Placental pericyte (primary cell): Measurements from ENCODE around the gene MAN1A2. TPM values are rescaled to one million over a fixed set of nuclear protein-coding genes. Genes with fewer than 3 reads are reported as not detected.

Source experiments
- total RNA-seq: library from RNA; depleted of rRNA; stranded (reverse); fragments of >200 nt; gene quantifications from 2 replicates; pipeline ENCODE4 v1.2.3, GENCODE V29; 2012

MAN1A2 gene
- total RNA-seq: 63.9 and 78.3 TPM in 2 replicates

DNA sequence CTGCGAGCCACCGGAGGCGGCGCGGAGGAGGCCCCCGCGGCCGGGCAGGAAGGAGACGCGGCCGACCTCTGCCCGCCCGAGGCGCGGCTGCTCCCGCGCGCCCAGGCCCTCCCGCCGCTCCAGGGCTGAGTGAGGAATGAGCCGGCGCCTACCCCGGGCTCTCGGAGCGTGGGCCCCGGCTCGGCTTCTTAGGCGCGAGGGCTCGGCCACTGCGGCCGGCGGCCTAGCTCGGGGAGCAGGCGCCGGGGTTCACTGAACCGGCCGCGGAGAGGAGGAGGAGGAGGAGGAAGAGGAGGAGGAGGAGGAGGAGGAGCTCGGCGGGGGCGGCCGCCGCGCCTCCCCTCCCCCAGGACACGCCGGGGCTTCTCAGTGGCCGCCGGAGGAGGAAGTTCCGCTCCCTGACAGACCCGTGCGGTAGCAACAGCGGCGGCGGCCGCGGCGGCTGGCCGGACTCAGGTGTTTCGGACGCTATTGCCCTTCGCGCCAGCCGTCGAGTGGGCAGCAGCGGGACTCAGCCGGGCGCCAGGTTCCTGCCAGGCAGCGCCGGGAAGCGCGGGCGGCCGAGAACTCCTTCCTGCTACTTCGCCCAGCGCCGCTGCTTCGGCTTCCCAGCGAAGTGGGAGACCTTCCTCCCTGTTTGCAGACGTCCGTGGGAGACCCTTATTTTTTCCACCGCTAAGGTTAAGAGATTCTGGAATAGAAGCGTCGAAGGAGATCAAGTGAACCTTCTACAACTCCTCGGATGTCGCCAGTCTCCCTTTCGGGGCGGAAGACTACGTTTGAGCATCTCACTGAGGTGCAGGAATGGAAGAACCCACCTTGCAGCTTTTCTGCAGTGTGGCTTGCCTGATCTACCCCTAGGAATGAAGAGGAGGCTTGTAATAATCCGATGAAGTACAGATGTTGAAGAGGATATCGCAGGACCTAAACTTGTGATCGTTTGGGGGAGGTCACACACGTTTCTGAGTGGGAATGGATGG is at the start of gene MAN1A2:
Gene MAN1A2, plus strand, starts transcription at position 404 of the 980 bp plus-strand sequence. CDS start 735 bp downstream, outside the sequence.

Other genes with a start within 250 kb of the MAN1A2 start
- 0.88 and 1.4 TPM in 2 replicates for gene TRIM45, start 245.7 kb upstream of the MAN1A2 start, total RNA-seq
- gene VTCN1, start 156.5 kb upstream of the MAN1A2 start, total RNA-seq: not detected in 2 replicates
- gene TENT5C, start 238.6 kb downstream of the MAN1A2 start, total RNA-seq: 1.5 and 7.4 TPM in 2 replicates